ENCODE measurements around the gene PACSIN1. TPM values are rescaled to one million over a fixed set of nuclear protein-coding genes. Genes with fewer than 3 reads are reported as not detected.

PACSIN1 gene
- total and polyA plus RNA-seq, 2 donors (not counting 3 experiments of a cell fraction or from before 2014, with no cell fraction given): 0.03 TPM; not detected in 1

DNA sequence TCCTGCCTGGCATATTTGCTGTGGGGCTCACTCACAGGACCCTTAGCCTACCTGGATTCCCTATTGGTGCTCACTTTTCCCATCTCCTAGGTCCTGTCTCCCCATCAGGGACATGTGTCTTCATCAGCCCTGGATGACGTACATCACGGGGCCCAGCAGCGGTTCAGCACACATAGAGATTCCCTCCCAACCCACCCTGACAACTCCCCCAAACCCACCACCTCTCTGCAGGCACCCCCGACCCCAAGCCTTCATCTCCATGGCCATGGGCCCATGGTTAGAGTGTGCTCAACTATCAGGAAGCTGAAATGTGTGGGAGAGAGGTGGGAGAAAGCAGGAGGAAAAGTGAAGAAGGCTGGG is 115.7 kb downstream of the PACSIN1 start:
- no peaks in the 10 kb centered on the region for H3K9me1 ChIP-seq (replicated peaks; ENCODE audit: control insufficient read depth, extremely low read depth, insufficient read depth, low read length)
- dilution Hi-C loops (cut with MboI; ENCODE audit: extremely low pct_ligation_motif_present, low sequenced_read_pairs): no loop called here
- intact Hi-C loops (cut with micrococcal nuclease): no loop called here
- FAIRE-seq (no peak), DNase-seq (ENCODE audit: low read depth, low spot score) (no peak)
- H3K27ac ChIP-seq (ENCODE audit: insufficient read depth, low read depth, low read length): no peak overlapping the region
- H3K4me3 ChIP-seq (replicated peaks in 1 of 3; ENCODE audit: insufficient read depth in 1 of 3, low read depth in 1 of 3, low read length in 3 of 3): no peak overlapping the region
- H3K36me3 ChIP-seq (ENCODE audit: control insufficient read depth in 2 of 2, extremely low read depth in 1 of 2, insufficient read depth in 2 of 2, low read length in 2 of 2): no peaks in the 10 kb centered on the region
- H4K20me1 ChIP-seq (replicated peaks; ENCODE audit: control insufficient read depth, extremely low read depth, insufficient read depth, low read length): no peaks in the 10 kb centered on the region
- no peaks in the 10 kb centered on the region for H3K9me3 ChIP-seq (replicated peaks; ENCODE audit: control insufficient read depth, insufficient read depth, low read length)
- H3K9ac ChIP-seq (replicated peaks; ENCODE audit: extremely low read depth, insufficient read depth, low read length): no peak overlapping the region
- no peaks in the 10 kb centered on the region for H3K27me3 ChIP-seq (ENCODE audit: control insufficient read depth in 2 of 2, insufficient read depth in 2 of 2, low read length in 2 of 2)
- no peaks in the 10 kb centered on the region for H3K4me1 ChIP-seq (ENCODE audit: control insufficient read depth, extremely low read depth, insufficient read depth, low read length)
- no peak overlapping the region for H3K4me2 ChIP-seq (ENCODE audit: insufficient read depth, low read length)
- H3K79me2 ChIP-seq (ENCODE audit: control insufficient read depth, insufficient read depth, low read length): no peaks in the 10 kb centered on the region
- no peak overlapping the region for H2AFZ ChIP-seq (ENCODE audit: low read depth, low read length)
- no peak for TF ChIP-seq POLR2AphosphoS5 (IDR thresholded peaks at IDR 0.05; ENCODE audit: insufficient read depth, low read depth, low read length)
- TF ChIP-seq MYC (IDR thresholded peaks at IDR 0.05; ENCODE audit: low read depth, low read length): no peak
- BruUV-seq (replicated peaks): no TSS peak
- ChIA-PET POLR2A (no interaction called here), CTCF (interaction anchor here (1.1 kb wide), 1 partner anchor 121 kb away, joined by 3 read pairs; no protein-coding TSS in a partner anchor)

- no peak overlapping the region for H3K9ac ChIP-seq (replicated peaks; ENCODE audit: extremely low read depth, insufficient read depth, low read length)
- intact Hi-C loops (cut with micrococcal nuclease) (no loop called here), dilution Hi-C loops (cut with MboI; ENCODE audit: extremely low pct_ligation_motif_present, low sequenced_read_pairs) (no loop called here)
- DNase-seq (ENCODE audit: low read depth, low spot score) (no peak), FAIRE-seq (no peak)
- H3K4me1 ChIP-seq (ENCODE audit: control insufficient read depth, extremely low read depth, insufficient read depth, low read length): no peaks in the 10 kb centered on the region
- no peaks in the 10 kb centered on the region for H3K9me1 ChIP-seq (replicated peaks; ENCODE audit: control insufficient read depth, extremely low read depth, insufficient read depth, low read length)
- no peak overlapping the region for H3K4me2 ChIP-seq (ENCODE audit: insufficient read depth, low read length)
- ChIA-PET CTCF (no interaction called here), POLR2A (no interaction called here)
- peaks cover 0 to 6% of the 10 kb centered on the region in 2 experiments for H3K36me3 ChIP-seq (ENCODE audit: control insufficient read depth in 2 of 2, extremely low read depth in 1 of 2, insufficient read depth in 2 of 2, low read length in 2 of 2)
- H3K79me2 ChIP-seq (ENCODE audit: control insufficient read depth, insufficient read depth, low read length): no peaks in the 10 kb centered on the region
- no peaks in the 10 kb centered on the region for H4K20me1 ChIP-seq (replicated peaks; ENCODE audit: control insufficient read depth, extremely low read depth, insufficient read depth, low read length)
- no peak overlapping the region for H2AFZ ChIP-seq (ENCODE audit: low read depth, low read length)
- no TSS peak for BruUV-seq (replicated peaks)
- H3K27me3 ChIP-seq (ENCODE audit: control insufficient read depth in 2 of 2, insufficient read depth in 2 of 2, low read length in 2 of 2): no peaks in the 10 kb centered on the region
- no peak overlapping the region for H3K4me3 ChIP-seq (replicated peaks in 1 of 3; ENCODE audit: insufficient read depth in 1 of 3, low read depth in 1 of 3, low read length in 3 of 3)
- no peak overlapping the region for H3K27ac ChIP-seq (ENCODE audit: insufficient read depth, low read depth, low read length)
- no peaks in the 10 kb centered on the region for H3K9me3 ChIP-seq (replicated peaks; ENCODE audit: control insufficient read depth, insufficient read depth, low read length)
- TF ChIP-seq MAX (IDR thresholded peaks at IDR 0.05; ENCODE audit: insufficient read depth, insufficient read length) (no peak), MYC (IDR thresholded peaks at IDR 0.05; ENCODE audit: low read depth, low read length) (no peak), GATA2 (IDR thresholded peaks at IDR 0.05; ENCODE audit: insufficient read depth, insufficient read length, low read depth, low read length) (no peak), POLR2AphosphoS5 (IDR thresholded peaks at IDR 0.05; ENCODE audit: insufficient read depth, low read depth, low read length) (no peak), POLR2A (IDR thresholded peaks at IDR 0.05; ENCODE audit: low read depth, low read length) (no peak)
- TF ChIP-seq, protein P1, sequence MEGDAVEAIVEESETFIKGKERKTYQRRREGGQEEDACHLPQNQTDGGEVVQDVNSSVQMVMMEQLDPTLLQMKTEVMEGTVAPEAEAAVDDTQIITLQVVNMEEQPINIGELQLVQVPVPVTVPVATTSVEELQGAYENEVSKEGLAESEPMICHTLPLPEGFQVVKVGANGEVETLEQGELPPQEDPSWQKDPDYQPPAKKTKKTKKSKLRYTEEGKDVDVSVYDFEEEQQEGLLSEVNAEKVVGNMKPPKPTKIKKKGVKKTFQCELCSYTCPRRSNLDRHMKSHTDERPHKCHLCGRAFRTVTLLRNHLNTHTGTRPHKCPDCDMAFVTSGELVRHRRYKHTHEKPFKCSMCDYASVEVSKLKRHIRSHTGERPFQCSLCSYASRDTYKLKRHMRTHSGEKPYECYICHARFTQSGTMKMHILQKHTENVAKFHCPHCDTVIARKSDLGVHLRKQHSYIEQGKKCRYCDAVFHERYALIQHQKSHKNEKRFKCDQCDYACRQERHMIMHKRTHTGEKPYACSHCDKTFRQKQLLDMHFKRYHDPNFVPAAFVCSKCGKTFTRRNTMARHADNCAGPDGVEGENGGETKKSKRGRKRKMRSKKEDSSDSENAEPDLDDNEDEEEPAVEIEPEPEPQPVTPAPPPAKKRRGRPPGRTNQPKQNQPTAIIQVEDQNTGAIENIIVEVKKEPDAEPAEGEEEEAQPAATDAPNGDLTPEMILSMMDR (IDR thresholded peaks at IDR 0.05; ENCODE audit: extremely low read depth in 1 of 2, insufficient read depth in 1 of 2, low read depth in 1 of 2, low read length in 2 of 2): no peak
Measured at GRCh38 chr6:34583461-34583860, 117.6 kb downstream of the PACSIN1 start.

Data from endothelial cell of umbilical vein (primary cell).